Peyer's patch (tissue), 4 donors: ENCODE measurements around the gene FTO. TPM values are rescaled to one million over a fixed set of nuclear protein-coding genes. Genes with fewer than 3 reads are reported as not detected.

Experiments
- DNase-seq, 3 donors: peaks; one replicate each; pipeline ENCODE4 v3.0.0-alpha.2; 2017 to 2019
- H3K27ac ChIP-seq, 4 donors: fragments of 200-600 bp; sonication (generic); one replicate each; pipeline ENCODE4 v1.5.1; 2016 to 2019
- H3K27me3 ChIP-seq, 2 donors: fragments of 200-600 bp; sonication (generic); one replicate each; pipeline ENCODE4 v1.5.1; 2019
- H3K36me3 ChIP-seq, 3 donors: fragments of 200-600 bp; sonication (generic); one replicate each; pipeline ENCODE4 v1.5.1; 2016 to 2019
- H3K4me1 ChIP-seq, 4 donors: fragments of 200-600 bp; sonication (generic); one replicate each; pipeline ENCODE4 v1.5.1; 2016 to 2019
- H3K4me3 ChIP-seq, 4 donors: fragments of 200-600 bp; sonication (generic); 1 replicate in 3 of 4; 2 replicates in 1 of 4; pipeline ENCODE4 v1.5.1; 2016 to 2019; ENCODE audit warnings: mild to moderate bottlenecking in 1 of 4
- H3K9me3 ChIP-seq, 4 donors: fragments of 200-600 bp; sonication (generic); one replicate each; pipeline ENCODE4 v1.5.1; 2016 to 2019; ENCODE audit warnings: mild to moderate bottlenecking in 1 of 4
- CTCF ChIP-seq, 6 experiments: fragments of 450-650 bp in 4 of 6; fragments of 200-600 bp in 2 of 6; sonication (generic) in 1 of 6; IDR thresholded peaks; one replicate each; pipeline ENCODE4 v1.5.1; 2017 to 2019; ENCODE audit warnings: antibody characterized with exemption in 6 of 6, mild to moderate bottlenecking in 3 of 6, moderate library complexity in 1 of 6
- POLR2A ChIP-seq, 2 donors: fragments of 450-650 bp; IDR thresholded peaks; one replicate each; pipeline ENCODE4 v1.5.1; 2017; ENCODE audit warnings: antibody characterized with exemption in 2 of 2, mild to moderate bottlenecking in 2 of 2, moderate library complexity in 2 of 2
- total RNA-seq, 4 donors: library from RNA; depleted of rRNA; stranded (reverse); fragments of >200 nt; gene quantifications; one replicate each; pipeline ENCODE4 v1.1.0, GENCODE V29; 2016

The FTO gene
- total RNA-seq, 4 donors from 2014 or later, result 37.0 to 95.7 (median 45.1) TPM

GRCh38 chr16:53745753-53746266 is 41.9 kb downstream of the FTO start:
- H3K27me3 ChIP-seq, result no peaks in the 10 kb centered on the region
- no peak overlapping the region for H3K27ac ChIP-seq
- no peaks in the 10 kb centered on the region for H3K9me3 ChIP-seq
- peak in 1 of 6 experiments; percentile 18 for TF ChIP-seq CTCF (IDR thresholded peaks at IDR 0.05)
- TF ChIP-seq POLR2A (IDR thresholded peaks at IDR 0.05), result no peak
- H3K4me3 ChIP-seq, result no peak overlapping the region
- no peaks in the 10 kb centered on the region for H3K36me3 ChIP-seq
- no peaks in the 10 kb centered on the region for H3K4me1 ChIP-seq
- DNase-seq, result no peak

GRCh38 chr16:53752560-53752959 is 48.6 kb downstream of the FTO start:
- H3K27me3 ChIP-seq, result no peaks in the 10 kb centered on the region
- no peak for TF ChIP-seq CTCF (IDR thresholded peaks at IDR 0.05)
- TF ChIP-seq POLR2A (IDR thresholded peaks at IDR 0.05), result no peak
- H3K27ac ChIP-seq, result no peak overlapping the region
- DNase-seq, result no peak
- H3K36me3 ChIP-seq, result no peaks in the 10 kb centered on the region
- H3K4me1 ChIP-seq, result peaks cover 0 to 21% (median 2%) of the 10 kb centered on the region in 4 donors
- no peaks in the 10 kb centered on the region for H3K9me3 ChIP-seq
- no peak overlapping the region for H3K4me3 ChIP-seq

- Histone ChIP-seq H3K36me3 (no peaks in the 10 kb centered on the region), H3K4me3 (no peak overlapping the region), H3K27ac (no peak overlapping the region), H3K27me3 (no peaks in the 10 kb centered on the region), H3K9me3 (no peaks in the 10 kb centered on the region), H3K4me1 (peaks cover 0 to 26% (median 2%) of the 10 kb centered on the region in 4 donors)
- TF ChIP-seq POLR2A (IDR thresholded peaks at IDR 0.05), result no peak
- no peak for TF ChIP-seq CTCF (IDR thresholded peaks at IDR 0.05)
- no peak for DNase-seq
These were observed 49.5 kb downstream of the FTO start for GRCh38 chr16:53753431-53753830.

GRCh38 chr16:53755026-53755910 is 51.3 kb downstream of the FTO start:
- H3K9me3 ChIP-seq, result no peaks in the 10 kb centered on the region
- DNase-seq, result peak in 2 of 3 donors; percentile 77 to 82
- no peak overlapping the region for H3K4me3 ChIP-seq
- peak overlapping the region in 2 of 4 donors; percentile 14 to 28 for H3K27ac ChIP-seq
- H3K36me3 ChIP-seq, result no peaks in the 10 kb centered on the region
- no peaks in the 10 kb centered on the region for H3K27me3 ChIP-seq
- TF ChIP-seq CTCF (IDR thresholded peaks at IDR 0.05) (peak in 1 of 6 experiments; percentile 38), POLR2A (IDR thresholded peaks at IDR 0.05) (no peak)
- peaks cover 0 to 26% (median 2%) of the 10 kb centered on the region in 4 donors for H3K4me1 ChIP-seq

- Histone ChIP-seq H3K4me1 (peaks cover 0 to 28% (median 2%) of the 10 kb centered on the region in 4 donors), H3K36me3 (no peaks in the 10 kb centered on the region), H3K27ac (peak overlapping the region in 2 of 4 donors; percentile 14 to 28), H3K27me3 (no peaks in the 10 kb centered on the region), H3K9me3 (no peaks in the 10 kb centered on the region), H3K4me3 (no peak overlapping the region)
- TF ChIP-seq CTCF (IDR thresholded peaks at IDR 0.05) (no peak), POLR2A (IDR thresholded peaks at IDR 0.05) (no peak)
- DNase-seq, result no peak
These were observed 52.5 kb downstream of the FTO start for GRCh38 chr16:53756275-53756996.
